Cortex of kidney (tissue), 1 donor: Measurements from ENCODE around the gene ANKRD27.
"Not testable (repeated sequence)": the region's sequence is repeated elsewhere in the genome, so short reads cannot be mapped to it uniquely, and the experiment has no call there.

ENCODE experiments used
- DNase-seq: peaks from one replicate; lab custom pipeline; 2025; lab: John Stamatoyannopoulos, UW

Gene ANKRD27

DNA sequence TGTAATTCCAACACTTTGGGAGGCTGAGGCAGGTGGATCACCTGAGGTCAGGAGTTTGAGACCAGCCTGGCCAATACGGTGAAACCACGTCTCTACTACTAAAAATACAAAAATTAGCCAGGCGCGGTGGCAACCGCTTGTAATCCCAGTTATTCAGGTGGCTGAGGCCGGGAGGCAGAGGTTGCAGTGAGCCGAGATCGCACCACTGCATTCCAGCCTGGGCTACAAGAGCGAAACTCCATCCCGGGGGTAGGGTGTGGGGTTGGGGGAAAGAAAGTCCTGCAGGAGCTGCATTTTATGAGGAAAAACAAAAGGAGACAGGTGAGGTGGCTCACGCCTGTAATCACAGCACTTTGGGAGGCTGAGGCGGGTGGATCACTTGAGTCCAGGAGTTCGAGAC, 22.6 kb downstream of the ANKRD27 start:
- DNase-seq = not testable (repeated sequence)

DNA sequence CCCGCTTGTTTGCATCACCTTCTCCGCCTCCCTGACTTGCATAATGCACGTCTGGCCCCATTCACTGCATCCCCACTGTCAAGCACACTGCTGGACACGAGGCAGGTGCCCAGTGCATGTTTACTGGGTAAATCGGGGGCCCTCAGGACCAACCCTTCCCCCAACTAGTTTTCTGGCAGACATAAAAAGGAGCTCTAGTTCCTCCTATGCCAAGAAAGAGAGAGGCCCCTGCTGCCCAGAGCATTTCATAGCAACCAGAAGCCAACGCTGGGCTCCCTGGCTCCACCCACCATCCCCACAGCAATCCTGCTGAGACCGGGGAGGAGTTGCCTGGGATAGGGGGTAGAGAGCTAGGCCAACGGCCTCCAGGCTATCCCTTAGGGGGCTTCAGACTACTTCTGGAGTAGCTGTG, 23.2 kb downstream of the ANKRD27 start:
- DNase-seq = no peak

DNA sequence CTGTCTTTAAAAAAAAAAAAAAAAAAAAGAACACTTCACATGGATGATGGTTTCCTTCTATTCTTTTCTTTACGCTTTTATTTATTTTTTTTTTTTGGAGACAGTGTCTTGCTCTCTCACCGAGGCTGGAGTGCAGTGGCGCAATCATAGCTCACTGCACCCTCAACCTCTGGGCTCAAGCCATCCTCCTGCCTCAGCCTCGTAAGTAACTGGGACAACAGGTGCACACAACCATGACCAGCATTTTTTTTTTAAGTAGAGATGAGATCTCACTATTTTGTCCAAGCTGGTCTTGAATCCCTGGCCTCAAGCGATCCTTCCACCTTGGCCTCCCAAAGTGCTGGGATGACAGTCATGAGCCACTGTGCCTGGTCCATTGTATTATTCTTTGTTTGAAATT, 24.3 kb downstream of the ANKRD27 start:
- DNase-seq = no peak

DNA sequence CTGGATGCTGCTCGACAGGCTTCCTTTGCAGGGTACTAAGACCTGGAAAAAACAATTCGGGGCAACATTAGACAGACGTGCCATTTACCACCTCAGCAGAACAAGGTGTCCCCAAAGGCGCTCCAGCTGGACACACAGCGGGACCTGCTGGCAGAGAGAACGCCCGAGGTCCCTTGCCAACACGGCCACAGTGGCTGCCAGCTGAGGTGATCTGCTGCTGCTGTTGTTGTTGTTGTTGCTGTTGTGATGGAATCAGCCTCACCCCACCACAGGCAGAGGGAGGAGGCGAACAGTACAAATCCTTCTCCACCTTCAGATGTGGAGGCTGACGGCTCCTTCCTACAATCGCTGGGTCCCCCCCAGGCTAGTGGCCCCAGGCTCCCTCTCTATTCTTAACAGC, 25.2 kb downstream of the ANKRD27 start:
- no peak for DNase-seq

DNA sequence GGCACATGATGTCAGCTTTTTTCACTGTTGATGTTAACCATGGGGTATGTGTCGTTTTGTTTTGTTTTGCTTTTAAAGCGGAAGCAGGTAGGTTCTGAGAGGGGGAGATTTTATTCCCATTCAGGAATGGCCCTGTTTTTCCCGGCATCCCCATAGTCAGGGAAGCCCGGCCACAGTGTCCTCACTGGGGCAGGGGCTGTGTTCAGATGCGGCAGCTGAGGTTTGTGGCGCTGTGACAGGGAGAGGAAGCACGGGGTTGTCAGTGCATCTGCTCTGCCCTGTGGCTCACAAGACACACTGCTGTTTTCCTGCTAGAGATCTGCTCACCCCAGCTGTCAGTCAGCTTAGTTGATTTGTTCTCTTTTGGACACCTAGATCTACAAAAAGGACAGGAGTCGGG, 27.6 kb downstream of the ANKRD27 start:
- no peak for DNase-seq

DNA sequence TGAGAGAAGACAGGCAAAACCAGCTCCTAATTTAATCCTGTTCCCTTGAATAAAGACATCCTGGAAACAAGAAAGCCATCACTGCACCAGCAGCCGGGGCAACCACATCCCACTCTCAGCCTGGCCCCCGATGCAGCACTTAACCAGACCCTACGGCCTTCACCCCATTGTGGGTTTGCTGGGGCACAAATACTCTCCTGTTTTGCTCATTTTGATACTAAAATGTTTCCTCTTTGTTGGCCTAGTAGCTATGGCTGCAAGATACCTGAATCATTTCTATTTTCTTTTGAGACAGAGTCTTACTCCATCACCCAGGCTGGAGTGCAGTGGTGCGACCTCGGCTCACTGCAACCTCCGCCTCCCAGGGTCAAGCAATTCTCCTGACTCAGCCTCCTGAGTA, 28.4 kb downstream of the ANKRD27 start:
- DNase-seq = no peak

DNA sequence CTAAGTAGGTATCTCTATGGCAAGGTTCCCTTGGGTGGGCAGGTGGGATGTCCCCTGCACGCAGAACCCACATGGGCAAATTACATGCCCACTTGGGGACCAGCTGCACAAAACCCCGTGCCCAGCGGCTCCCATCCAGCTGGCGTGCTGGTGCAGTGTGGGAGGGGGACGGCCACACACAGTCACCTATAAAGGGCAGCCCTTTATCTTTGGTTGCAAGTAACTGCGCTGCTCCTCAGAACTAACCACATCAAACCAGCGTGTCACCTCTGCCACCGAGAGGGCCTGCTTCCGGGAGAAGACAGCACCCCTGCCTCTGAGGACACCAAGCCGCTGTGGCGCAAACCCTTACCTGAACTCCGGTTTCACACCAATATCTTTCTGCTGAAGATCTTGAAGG, 32.2 kb downstream of the ANKRD27 start:
- no peak for DNase-seq

DNA sequence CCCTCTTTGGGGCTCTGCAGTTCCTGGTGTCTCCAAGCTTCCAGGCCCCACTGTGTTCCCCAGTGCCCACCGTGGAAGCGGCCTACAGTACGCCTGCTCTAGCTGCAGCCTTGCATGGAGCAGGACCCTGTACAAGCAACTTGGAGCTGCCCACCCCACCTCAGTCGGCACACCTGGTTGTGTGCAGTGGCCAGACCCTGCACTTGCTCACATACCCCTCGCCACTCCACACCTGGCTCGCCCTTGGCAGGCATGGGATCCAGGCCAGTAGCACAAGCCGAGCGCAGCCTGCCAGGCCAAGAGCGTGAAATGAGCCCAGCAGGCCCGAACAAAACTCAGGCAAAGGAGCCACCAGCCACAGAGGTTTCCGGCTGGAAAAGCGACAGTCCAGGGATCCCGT, 36.4 kb downstream of the ANKRD27 start:
- DNase-seq = no peak

DNA sequence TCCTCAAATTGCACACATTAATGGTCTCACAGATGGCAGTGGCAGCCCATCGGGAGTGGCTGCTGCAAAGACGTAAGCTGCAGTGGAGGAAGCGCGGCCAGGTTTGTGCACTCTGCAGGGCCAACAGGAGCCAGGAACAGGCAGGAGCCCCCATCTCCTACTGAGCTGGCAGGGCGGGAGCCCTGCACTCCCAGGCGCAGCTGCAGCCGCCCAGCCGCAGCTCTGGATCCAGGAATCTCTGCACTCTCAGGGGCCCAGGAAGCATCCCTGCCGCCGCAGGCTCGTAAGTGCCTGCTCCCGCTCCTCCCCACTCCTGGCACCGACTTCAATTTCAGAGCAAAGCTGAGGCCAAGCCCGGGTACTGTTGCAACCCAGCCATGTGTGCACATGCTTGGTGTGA, 37.5 kb downstream of the ANKRD27 start:
- no peak for DNase-seq

DNA sequence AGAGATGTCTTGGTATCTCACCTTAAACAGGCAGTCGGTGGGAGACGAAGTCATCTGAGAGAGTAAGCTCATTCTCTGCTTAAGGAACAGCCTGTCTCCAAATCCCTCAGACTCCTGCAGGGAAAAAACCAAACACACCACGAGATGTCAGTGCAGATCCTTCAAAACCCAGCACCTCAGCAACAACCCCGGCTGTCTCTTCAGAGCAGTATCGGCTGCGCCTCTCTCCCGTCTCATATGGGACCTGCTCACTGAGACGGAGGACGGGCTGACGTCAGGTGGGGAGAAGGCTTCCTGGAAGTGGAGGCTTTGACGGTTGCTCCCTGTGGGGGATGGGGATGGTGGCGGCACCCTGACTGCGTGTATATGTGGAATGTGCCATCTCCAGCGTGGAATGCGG, 43.6 kb downstream of the ANKRD27 start:
- no peak for DNase-seq

DNA sequence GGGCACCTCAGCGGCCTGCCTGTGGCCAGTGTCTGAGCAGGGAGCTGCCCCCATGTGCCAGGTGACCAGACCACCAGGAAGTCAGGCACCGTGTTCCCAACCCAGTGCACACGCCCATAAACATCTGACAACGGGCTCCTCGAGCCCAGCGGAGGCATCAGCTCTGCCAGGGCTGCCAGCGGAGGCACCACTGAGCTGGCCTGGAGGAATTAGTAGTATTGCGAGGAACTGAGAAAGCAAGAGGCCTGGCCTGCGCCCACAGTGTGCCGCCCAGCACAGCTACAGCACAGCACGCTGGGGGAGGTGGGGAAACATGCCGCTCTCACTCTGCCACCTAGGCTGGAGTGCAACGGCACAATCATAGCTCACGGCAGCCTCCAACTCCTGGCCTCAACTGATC, 44.6 kb downstream of the ANKRD27 start:
- DNase-seq = no peak

DNA sequence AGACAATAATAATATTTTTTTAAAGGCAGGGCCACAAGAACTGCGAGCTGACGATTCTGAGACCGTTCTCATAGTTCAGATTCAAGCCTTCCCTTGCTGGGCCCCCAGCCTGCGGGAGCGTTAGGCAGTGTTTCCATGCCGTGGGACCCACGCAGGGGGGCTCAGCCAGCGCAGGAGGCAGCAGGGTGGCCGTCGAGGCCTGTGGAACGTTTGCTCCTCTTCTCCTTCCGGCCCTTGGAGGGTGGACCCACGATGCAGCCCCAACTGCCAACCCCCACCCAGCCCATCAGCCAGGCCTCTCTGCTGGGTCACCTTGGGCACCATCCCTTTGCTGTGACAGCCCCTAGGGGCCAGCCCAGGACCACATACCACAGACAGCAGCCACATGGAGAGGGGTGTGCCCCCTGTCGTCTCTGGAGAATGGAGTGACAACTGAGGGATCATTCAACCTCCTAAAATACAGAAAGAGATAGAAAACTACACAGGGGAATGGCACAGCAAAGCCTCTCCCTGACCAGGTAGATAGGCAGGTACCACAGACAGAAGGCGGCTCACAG, 47.2 kb downstream of the ANKRD27 start:
- no peak for DNase-seq

DNA sequence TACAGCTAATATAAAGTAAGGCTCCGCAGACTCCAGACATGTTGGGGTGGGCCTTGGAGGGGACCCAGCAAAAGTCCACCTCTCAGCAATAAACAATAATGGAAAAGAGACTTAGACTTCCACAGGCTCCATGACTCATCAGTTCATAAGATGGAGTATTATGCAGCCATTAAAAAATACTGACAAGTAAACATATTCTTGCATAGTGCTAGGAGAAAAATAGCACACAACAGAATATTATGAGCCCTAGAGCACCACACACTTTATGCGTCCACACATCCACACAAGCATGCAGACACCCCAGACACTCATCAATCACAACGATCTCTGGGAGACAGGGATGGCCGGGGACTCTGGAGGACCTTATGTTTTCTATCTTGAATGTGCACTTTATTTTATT, 48.0 kb downstream of the ANKRD27 start:
- DNase-seq = no peak

DNA sequence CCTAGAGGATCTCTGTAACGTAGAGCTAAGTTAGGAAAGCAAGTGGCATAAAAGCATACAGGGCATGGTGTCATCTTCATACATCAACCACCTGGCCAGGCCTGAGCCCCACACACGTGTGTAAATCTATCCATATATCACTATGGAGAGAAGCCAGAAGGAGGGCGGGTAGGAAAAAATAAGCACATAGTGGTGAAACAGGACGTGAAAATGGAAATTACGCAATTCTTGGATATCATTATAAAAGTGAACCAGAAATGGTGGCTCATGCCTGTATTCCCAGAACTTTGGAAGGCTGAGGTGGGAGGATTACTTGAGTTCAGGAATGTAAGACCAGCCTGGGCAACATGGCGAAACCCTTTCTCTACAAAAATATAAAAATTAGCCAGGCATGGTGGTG, 50.6 kb downstream of the ANKRD27 start:
- DNase-seq = no peak

DNA sequence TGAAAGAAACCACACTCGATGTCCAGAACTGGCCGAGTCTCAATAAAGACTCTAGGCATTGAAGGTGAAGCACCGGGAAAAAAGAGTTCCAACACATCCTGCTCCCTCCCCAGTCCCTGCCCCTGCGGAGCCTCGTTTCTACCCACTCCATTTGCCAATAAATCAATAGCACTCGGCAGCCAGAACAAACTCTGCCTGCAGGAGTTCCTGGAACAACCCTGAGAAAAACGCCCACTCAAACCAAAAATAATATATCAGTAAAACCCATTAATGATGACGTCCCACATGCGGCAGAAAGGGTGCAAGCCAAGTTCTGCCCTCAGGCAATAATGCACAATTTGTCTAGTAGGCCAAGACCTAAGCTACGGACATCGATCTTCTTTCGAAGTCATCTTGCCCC, 53.0 kb downstream of the ANKRD27 start:
- DNase-seq = no peak

DNA sequence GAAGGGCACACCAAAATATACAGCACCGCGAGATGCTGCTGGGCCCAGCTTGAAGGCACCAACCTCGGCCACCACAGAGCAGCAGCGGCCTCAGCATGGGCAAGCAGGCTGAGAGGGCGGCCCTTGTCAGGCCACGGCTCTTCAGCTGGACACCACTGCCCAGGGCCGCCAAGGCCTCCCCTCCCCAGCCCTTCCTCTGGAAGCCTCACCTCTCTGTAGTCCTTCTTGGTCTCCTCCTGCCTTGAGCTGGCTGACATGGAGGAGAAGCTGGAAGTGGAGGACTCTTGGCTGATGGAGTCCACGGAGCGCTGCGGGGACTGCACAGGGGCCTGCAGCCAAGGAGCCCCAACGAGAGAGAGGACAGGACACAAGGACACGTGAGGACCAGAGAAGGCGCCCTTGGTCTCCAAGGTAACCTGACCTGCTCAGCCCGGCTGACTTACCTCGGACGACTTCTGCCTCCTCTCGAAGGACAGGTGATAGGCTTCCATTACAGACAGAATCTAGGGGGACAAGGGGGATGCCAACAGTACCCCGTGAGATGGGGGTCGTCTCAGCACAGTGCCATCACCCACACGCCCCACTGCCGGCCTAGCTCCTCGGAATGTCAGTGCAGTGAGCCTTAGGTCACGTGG, 55.8 kb downstream of the ANKRD27 start:
- DNase-seq = no peak

DNA sequence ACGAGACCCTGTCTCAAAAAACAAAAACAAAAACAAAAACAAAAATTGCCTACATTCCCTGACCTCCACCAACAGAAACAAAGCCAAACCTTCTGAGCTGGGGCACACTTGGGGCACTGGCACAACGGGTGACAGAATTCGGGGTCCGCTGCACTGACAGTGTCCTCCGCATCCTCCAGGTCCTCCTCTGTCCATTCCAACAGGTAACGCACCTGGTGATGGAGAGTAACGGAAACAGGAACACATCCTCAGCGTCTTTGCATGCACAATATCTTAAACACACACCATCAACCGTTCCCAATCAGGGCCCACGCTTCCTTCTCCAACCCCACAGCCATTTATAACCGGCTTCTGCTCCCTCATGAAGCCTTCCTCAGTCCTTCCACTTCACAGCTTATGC, 59.4 kb downstream of the ANKRD27 start:
- no peak for DNase-seq

DNA sequence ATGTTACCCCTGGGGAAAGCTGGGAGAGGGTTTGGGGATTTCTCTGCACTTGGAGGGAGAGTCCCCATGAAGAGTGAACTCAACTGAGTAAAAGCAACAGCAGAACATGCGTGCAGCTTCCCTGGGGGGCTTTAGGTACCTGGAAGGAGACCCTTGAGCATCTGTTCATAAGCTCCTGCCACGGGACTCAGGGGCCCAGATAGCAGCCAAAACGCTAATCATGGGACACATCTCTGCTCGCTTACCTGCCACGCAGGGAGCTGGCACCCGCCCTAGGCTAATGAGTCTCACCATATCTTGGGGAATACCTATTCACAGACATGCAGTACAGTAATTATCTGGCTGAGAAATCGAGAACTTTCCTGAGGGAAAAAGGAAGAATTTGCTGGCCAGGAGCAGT, 60.1 kb downstream of the ANKRD27 start:
- no peak for DNase-seq

DNA sequence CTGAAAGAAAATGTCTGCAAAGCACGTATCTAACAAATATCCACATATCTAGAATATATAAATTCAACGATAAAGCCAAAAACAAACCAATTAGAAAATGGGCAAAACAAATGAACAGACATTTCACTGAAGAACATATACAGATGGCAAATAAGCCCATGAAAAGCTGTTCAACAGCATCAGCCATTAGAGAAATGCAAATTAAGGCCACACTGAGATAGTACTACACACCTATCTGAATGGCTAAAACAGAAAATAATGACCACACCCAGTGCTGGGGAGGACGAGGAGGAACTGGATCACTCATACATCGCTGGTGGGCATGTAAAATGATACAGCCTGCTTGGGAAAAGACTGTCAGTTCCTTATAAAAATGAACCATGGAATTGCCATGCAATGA, 62.0 kb downstream of the ANKRD27 start:
- DNase-seq = no peak

DNA sequence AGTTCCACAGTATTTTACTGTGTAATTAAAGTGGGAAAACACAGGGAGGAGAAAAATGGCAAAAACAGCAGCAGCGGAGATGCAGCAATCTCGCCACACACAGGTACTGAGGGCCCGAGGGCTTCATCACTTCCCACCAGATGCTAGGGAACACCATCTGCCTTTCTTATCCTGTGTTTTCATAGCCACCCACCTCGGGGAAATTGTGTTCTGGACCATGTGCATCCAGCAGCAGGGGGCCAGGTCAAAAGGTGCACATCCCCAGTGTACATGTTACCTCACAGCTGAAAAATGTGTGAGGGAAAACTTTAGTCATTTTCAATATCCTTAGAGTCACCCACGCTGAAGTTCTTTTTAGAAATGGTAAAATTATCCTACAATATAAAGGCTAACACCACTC, 63.8 kb downstream of the ANKRD27 start:
- DNase-seq = no peak

DNA sequence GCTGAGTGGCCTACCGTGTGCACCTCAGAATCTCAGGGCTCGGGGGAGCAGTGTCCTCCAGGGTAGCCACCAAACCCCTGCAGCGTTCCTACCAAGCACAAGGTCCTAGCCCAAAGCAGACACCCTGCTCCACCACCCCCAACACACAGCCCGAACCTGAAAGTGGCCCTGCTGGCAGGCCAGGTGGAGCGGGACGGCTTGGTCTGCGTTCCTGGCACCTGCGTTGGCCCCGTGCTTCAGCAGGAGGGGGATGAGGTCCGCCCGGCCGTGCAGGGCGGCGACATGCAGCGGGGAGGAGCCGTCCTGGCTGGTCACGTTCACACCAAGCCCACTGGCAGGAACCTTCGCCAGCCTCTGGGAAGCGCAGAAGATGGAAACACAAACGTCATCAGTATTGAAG, 67.5 kb downstream of the ANKRD27 start:
- no peak for DNase-seq

DNA sequence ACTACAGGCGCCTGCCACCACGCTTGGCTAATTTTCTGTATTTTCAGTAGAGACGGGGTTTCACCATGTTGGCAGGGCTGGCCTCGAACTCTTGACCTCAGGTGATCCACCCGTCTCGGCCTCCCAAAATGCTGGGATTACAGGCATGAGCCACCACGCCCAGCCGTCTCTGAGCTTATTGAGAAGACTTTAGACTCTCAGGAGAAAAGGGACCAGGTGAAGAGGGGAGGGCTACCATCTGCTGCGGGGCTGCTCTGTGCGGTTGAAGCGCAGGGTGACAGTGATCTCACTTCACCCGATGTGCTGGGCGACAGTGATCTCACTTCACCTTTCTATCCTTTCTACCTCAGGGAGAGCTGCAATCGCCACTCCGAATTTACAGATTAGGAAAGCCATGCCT, 68.7 kb downstream of the ANKRD27 start:
- DNase-seq = no peak

DNA sequence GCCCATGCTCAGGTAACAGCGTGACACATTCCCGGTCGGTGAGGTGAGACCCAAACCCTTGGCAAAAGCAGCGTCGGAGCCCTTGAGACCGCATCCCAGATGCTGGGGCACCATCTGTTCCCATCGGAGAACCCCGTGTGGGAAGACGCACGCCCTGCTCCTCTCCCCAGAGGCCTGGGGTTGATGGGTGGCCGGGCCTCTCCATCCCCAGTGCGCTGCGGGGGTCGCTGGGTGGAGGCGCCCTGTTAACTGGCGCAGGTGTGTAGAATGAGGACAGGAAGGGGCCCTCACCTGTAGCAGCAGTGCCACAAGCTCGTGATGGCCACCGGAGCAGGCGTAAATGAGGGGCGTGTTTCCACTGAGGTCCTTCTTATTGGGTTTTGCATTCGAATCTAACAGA, 69.4 kb downstream of the ANKRD27 start:
- DNase-seq = no peak

DNA sequence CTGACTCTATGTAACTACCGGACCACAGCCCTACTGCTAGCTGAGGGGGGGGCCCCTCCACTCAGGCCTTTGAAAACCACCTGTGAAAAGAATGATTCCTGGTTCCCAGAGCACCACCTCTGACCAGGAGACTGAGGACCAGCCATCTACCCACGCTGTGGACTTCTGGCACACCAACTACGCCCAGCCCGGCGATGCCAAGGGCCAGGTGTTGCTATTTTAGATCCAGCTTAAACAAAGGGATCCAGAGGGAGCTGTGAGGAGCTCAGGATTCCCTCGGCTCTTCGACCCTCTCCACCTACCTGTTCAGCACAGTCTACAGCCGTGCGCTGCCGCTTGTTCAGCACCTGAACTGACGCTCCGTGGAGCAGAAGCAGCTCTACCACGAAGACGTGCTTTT, 71.0 kb downstream of the ANKRD27 start:
- DNase-seq = no peak
